ENCODE data around the gene PLXDC2. TPM values are rescaled to one million over a fixed set of nuclear protein-coding genes. Genes with fewer than 3 reads are reported as not detected.
A peak's percentile ranks its signal among the peaks of the same experiment; 100 is the strongest.

Gene PLXDC2
- total and polyA plus RNA-seq, 2 experiments from 2014 or later = 13.5 to 19.4 TPM

- TF ChIP-seq ZNF462 (CRISPR knock-in tag; IDR thresholded peaks at IDR 0.05) (no peak), EZH2phosphoT487 (IDR thresholded peaks at IDR 0.05; ENCODE audit: unreplicated experiment) (no peak)
Measured at GRCh38 chr10:19778996-19779395, 37.2 kb upstream of the PLXDC2 start (continued).

- peak overlapping the region; percentile 54; the same call in 1 of the 2 replicates for H2AFZ ChIP-seq
- Mint-ChIP-seq H3K4me1 (peaks cover 11% of the 10 kb centered on the region; the same call in 2 of the 3 replicates), H3K9me3 (0 out of 3 replicates have a peak, but pooled peaks cover 3% of the 10 kb centered on the region), H3K4me3 (no peak overlapping the region), H3K27me3 (ENCODE audit: insufficient read depth, low read depth, poor library complexity) (peaks cover 2% of the 10 kb centered on the region), H3K27ac (no peak overlapping the region), H3K36me3 (ENCODE audit: low read depth) (no peaks in the 10 kb centered on the region)
- no peaks in the 10 kb centered on the region for H3K27me3 ChIP-seq (ENCODE audit: insufficient read depth)
- H3K36me3 ChIP-seq (ENCODE audit: insufficient read depth) = no peaks in the 10 kb centered on the region
- no peaks in the 10 kb centered on the region for H4K20me1 ChIP-seq (replicated peaks; ENCODE audit: insufficient read depth)
- DNase-seq (ENCODE audit: low spot score) = no peak
- H3K4me2 ChIP-seq = no peak overlapping the region
- H3F3A ChIP-seq (replicated peaks; ENCODE audit: low read depth) = no peaks in the 10 kb centered on the region
- no peaks in the 10 kb centered on the region; the same call in 1 of the 2 replicates for H3K4me1 ChIP-seq (ENCODE audit: insufficient read depth)
- no peak overlapping the region for H3K4me3 ChIP-seq
- no peak overlapping the region for H3K27ac ChIP-seq (ENCODE audit: low read depth)
- ATAC-seq = no peak
- no peaks in the 10 kb centered on the region for H3K79me2 ChIP-seq (replicated peaks; ENCODE audit: insufficient read depth)
- H3K9me2 ChIP-seq (ENCODE audit: insufficient read depth) = no peaks in the 10 kb centered on the region
- no peak for TF ChIP-seq CREB1 (CRISPR knock-in tag; IDR thresholded peaks at IDR 0.05; ENCODE audit: low read depth)
- TF ChIP-seq NANOG (IDR thresholded peaks at IDR 0.05; ENCODE audit: borderline replicate concordance) = no peak
- TF ChIP-seq, protein P1, sequence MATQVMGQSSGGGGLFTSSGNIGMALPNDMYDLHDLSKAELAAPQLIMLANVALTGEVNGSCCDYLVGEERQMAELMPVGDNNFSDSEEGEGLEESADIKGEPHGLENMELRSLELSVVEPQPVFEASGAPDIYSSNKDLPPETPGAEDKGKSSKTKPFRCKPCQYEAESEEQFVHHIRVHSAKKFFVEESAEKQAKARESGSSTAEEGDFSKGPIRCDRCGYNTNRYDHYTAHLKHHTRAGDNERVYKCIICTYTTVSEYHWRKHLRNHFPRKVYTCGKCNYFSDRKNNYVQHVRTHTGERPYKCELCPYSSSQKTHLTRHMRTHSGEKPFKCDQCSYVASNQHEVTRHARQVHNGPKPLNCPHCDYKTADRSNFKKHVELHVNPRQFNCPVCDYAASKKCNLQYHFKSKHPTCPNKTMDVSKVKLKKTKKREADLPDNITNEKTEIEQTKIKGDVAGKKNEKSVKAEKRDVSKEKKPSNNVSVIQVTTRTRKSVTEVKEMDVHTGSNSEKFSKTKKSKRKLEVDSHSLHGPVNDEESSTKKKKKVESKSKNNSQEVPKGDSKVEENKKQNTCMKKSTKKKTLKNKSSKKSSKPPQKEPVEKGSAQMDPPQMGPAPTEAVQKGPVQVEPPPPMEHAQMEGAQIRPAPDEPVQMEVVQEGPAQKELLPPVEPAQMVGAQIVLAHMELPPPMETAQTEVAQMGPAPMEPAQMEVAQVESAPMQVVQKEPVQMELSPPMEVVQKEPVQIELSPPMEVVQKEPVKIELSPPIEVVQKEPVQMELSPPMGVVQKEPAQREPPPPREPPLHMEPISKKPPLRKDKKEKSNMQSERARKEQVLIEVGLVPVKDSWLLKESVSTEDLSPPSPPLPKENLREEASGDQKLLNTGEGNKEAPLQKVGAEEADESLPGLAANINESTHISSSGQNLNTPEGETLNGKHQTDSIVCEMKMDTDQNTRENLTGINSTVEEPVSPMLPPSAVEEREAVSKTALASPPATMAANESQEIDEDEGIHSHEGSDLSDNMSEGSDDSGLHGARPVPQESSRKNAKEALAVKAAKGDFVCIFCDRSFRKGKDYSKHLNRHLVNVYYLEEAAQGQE (IDR thresholded peaks at IDR 0.05; ENCODE audit: unreplicated experiment) = no peak
- TF ChIP-seq ZNF114 (CRISPR knock-in tag; IDR thresholded peaks at IDR 0.05) = no peak
- TF ChIP-seq ZNF331 (CRISPR knock-in tag; IDR thresholded peaks at IDR 0.05; ENCODE audit: low read depth) = no peak
- no peak for TF ChIP-seq POLR2AphosphoS5 (IDR thresholded peaks at IDR 0.05; ENCODE audit: low read depth)
Measured at GRCh38 chr10:19782430-19783089, 33.7 kb upstream of the PLXDC2 start.
